SKM-1 (cell line): ENCODE results near the gene CYB5RL.
"Not testable (repeated sequence)": the region's sequence is repeated elsewhere in the genome, so short reads cannot be mapped to it uniquely, and the experiment has no call there.

Experiments used
- DNase-seq: peaks from one replicate; lab custom pipeline; 2025; ENCODE audit not compliant: unreplicated experiment; lab: John Stamatoyannopoulos, UW

The CYB5RL gene

GRCh38 chr1:54199765-54200518 is at the start of gene CYB5RL, which contains the start of gene MRPL37:
Gene CYB5RL, minus strand, starts transcription at chr1:54200030. Its CDS starts 4,414 bp downstream, at chr1:54195616.
Gene MRPL37, plus strand, starts transcription at chr1:54200167. Its CDS starts 77 bp downstream, at chr1:54200244.
- DNase-seq, result peak; percentile 95

- DNase-seq, result no peak
These were observed 49.1 kb upstream of the CYB5RL start for GRCh38 chr1:54248966-54249365.

DNA sequence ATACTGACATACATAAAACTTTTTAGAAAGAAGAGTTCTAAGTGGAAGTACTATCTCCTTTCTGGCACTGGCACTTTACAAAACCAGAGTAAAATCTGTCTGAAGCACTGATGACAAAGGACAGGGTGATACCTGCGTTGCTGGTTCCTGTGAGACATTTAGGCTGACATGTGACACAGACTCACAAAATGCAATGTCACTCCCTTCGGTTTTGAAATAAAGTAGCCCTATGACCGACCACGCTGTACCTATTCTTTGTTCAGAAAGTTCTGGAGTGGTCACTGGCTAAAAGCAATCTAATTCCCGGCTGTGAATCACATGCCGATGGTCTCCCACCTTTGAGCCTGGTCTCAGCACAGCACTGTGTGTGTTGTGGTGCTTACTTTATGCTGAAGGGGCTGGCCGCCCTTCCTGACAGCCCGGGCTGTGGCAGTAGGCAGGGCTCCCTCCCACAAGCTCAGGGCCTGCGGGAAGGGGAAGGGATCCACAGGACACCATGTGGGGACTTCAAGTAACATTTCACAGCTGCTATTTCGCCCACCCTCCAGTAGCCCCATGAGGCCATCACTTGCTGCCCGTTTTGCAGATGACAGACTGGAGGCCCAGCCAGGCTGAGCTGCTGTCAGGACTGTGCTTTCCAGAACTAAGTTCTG is 48.2 kb upstream of the CYB5RL start:
- DNase-seq, result no peak

GRCh38 chr1:54246116-54246721 is 46.4 kb upstream of the CYB5RL start:
- DNase-seq, result no peak

GRCh38 chr1:54245501-54245900 is 45.7 kb upstream of the CYB5RL start:
- DNase-seq, result no peak

- no peak for DNase-seq
These were observed 44.8 kb upstream of the CYB5RL start for GRCh38 chr1:54244655-54245054.

GRCh38 chr1:54243022-54243421 is 43.2 kb upstream of the CYB5RL start:
- DNase-seq, result no peak

GRCh38 chr1:54241364-54241763 is 41.5 kb upstream of the CYB5RL start:
- DNase-seq, result no peak

DNA sequence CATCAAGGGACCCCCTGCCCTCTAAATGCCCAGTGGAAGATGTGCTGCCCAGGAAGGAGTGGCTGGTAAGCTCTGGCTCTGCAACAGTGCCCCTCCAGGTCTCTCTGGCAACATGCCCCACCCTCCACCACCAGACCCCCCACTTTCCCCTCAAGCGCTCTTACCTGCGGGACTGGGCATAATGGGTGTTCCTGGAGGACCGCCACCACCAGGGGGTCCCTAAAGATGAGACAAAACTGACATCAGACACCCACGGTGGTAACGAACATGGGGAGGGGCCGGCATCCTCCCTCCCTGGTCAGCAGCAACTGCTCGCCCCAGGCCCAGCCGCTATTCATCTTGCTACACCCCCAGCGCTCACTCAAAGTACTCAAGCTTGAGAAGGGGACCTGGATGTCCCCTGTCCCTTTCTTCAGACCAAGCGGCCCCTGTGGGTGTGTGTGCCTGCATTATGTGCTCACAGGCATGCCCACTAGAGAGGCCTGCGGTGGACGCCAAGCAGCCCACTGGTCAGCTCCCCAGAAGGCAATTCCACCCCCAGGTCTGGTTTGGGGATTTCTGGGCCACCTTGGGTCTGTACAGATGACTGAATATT is 41.0 kb upstream of the CYB5RL start:
- DNase-seq, result no peak

- DNase-seq, result no peak
These were observed 39.8 kb upstream of the CYB5RL start for GRCh38 chr1:54239631-54240031.

GRCh38 chr1:54239035-54239383 is 39.2 kb upstream of the CYB5RL start:
- no peak for DNase-seq

- peak; percentile 74 for DNase-seq
These were observed 38.7 kb upstream of the CYB5RL start for GRCh38 chr1:54238353-54239034.

- no peak for DNase-seq
These were observed 37.8 kb upstream of the CYB5RL start for GRCh38 chr1:54237586-54237985.

GRCh38 chr1:54234284-54234683 is 34.5 kb upstream of the CYB5RL start:
- DNase-seq, result no peak

DNA sequence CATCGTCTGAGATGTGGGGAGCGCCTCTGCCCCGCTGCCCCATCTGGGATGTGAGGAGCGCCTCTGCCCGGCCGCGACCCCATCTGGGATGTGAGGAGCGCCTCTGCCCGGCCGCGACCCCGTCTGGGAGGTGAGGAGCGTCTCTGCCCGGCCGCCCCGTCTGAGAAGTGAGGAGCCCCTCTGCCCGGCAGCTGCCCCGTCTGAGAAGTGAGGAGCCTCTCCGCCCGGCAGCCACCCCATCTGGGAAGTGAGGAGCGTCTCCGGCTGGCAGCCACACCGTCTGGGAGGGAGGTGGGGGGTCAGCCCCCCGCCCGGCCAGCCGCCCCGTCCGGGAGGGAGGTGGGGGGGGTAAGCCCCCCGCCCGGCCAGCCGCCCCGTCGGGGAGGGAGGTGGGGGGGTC is 33.4 kb upstream of the CYB5RL start:
- DNase-seq, result not testable (repeated sequence)

GRCh38 chr1:54230507-54231339 is 30.9 kb upstream of the CYB5RL start:
- DNase-seq, result no peak

DNA sequence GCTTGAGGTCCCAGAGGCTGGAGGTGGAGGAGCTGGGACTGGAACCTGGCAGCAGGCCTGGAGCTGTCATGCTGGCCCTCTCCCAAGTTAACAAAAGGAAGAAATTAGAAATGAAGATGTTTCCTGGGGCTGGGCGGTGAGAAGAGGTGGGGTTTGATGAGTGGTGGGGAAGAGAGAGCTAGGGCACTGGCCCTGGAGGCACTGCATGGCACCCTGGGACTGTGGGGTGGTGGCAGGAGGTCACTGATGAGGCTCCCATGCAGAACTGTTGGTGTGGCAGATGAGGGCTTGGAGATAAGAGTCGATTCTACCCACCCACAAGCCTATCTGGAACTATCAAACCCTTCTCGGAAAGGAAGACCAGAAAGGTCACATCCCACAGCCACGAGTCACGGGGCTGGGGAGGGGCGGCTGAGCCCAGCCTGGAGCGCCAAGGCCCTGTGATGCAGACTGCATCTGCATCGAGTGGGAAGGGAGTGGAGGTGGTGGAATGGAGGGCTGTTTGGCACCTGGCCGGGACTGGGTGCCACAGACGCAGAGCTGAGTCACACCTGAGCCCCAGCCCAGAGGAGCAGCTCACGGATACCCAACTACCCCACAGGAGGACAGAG is 29.6 kb upstream of the CYB5RL start:
- no peak for DNase-seq

GRCh38 chr1:54228638-54229079 is 28.8 kb upstream of the CYB5RL start:
- DNase-seq, result no peak

DNA sequence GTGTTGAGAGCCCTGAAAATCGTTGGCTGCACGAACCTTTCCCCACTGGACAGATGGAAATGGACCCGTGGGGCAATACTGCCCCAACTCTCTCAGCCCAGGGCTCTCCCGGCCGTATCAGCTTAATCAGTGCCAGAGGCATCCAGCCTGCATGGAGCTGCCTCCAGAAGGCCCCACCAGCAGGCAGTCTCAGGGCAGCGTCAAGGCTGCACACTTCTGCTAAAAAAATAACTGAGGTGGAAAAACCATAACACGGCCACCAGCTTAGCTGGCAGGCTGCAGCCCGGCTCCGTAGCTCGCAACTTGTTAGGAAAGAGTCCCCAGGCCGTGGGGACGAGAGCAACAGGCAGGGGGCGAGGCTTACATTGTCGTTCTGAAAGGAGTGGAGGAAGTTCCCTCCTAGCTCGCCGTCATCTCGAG is 28.1 kb upstream of the CYB5RL start:
- DNase-seq, result no peak

GRCh38 chr1:54227091-54227602 is 27.3 kb upstream of the CYB5RL start:
- DNase-seq, result no peak
